ENCODE measurements around the gene ABCC8.

- TF ChIP-seq POLR2A (IDR thresholded peaks at IDR 0.05; ENCODE audit: low read depth, low read length) (no peak), POLR2AphosphoS5 (IDR thresholded peaks at IDR 0.05; ENCODE audit: low read depth, low read length) (no peak), TAF1 (IDR thresholded peaks at IDR 0.05; ENCODE audit: borderline replicate concordance, low read depth, low read length) (no peak)
Observed at GRCh38 chr11:17490938-17491337, 14.3 kb upstream of the ABCC8 start.

All from GM12892 (cell line).